Glutamatergic neuron (in vitro differentiated cells): ENCODE data around the gene LRRC10. TPM values are rescaled to one million over a fixed set of nuclear protein-coding genes. Genes with fewer than 3 reads are reported as not detected.

ENCODE experiments used
- DNase-seq: peaks from one replicate; pipeline ENCODE4 v3.0.0; 2022
- H3K27ac Mint-ChIP-seq: one replicate; pipeline ENCODE4 v1.8.0; 2020; ENCODE audit warnings: mild to moderate bottlenecking, mixed read lengths, inconsistent platforms; ENCODE audit not compliant: unreplicated experiment
- H3K27me3 Mint-ChIP-seq: one replicate; pipeline ENCODE4 v1.8.0; 2020; ENCODE audit warnings: mild to moderate bottlenecking, moderate library complexity, mixed read lengths, inconsistent platforms; ENCODE audit not compliant: unreplicated experiment
- H3K36me3 Mint-ChIP-seq: one replicate; pipeline ENCODE4 v1.8.0; 2020; ENCODE audit warnings: mild to moderate bottlenecking, mixed read lengths, inconsistent platforms; ENCODE audit not compliant: unreplicated experiment
- H3K4me1 Mint-ChIP-seq: one replicate; pipeline ENCODE4 v1.8.0; 2020; ENCODE audit warnings: mild to moderate bottlenecking, low read depth, mixed read lengths, inconsistent platforms; ENCODE audit not compliant: unreplicated experiment
- H3K4me3 Mint-ChIP-seq: one replicate; pipeline ENCODE4 v1.8.0; 2020; ENCODE audit warnings: mild to moderate bottlenecking, mixed read lengths, inconsistent platforms; ENCODE audit not compliant: unreplicated experiment
- H3K9me3 Mint-ChIP-seq: one replicate; pipeline ENCODE4 v1.8.0; 2020; ENCODE audit warnings: mild to moderate bottlenecking, moderate library complexity, mixed read lengths, inconsistent platforms; ENCODE audit not compliant: unreplicated experiment
- total RNA-seq: library from RNA; stranded (reverse); fragmentation: NEBNext Ultra II Directional; extraction: Animal tissue kit (Norgen Biotek cat#: 25700); gene quantifications from one replicate; pipeline ENCODE4 v1.2.1, GENCODE V29; 2021; ENCODE audit not compliant: unreplicated experiment
- TF ChIP-seq, protein P1 (sequence below): fragments of 200-600 bp; sonication (generic); IDR thresholded peaks from one replicate; pipeline ENCODE4 v1.5.0; 2021; ENCODE audit not compliant: partially characterized antibody, unreplicated experiment

The LRRC10 gene
- total RNA-seq, 1 donor from 2014 or later: not detected

DNA sequence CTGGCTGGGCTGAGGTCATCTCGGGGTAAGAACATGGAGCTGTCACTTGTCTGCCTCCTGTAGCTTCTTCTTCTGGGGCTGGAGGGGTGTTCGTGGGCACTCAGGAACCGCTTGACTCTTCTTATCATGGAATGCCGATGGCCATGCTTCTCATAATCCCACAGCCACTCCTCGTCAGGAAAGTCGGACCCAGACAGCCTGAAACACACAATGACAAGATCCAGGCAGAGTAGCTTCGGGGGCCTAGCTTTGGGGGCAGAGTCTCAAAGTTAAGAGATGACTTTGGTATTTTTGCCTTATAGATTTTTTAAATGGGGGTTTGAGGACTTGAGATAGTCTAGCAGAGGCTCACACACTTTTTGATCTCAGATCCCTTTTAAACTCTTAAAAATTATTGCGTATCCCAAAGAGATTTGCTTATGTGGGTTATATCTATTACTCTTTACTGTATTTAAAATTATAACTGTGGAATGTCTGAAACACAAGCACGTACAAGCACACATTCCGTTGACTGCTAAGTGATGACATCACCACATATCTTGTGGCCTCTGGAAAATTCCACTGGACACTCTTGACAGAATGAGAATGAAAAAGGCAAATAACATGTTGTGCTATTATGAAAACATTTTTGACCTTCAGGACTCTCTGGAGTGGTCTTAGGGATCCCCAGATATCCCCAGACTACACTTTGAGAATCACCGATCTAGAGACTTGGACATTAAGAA is 45.1 kb upstream of the LRRC10 start:
- Mint-ChIP-seq H3K9me3 (peaks cover 2% of the 10 kb centered on the region), H3K27ac (no peak overlapping the region), H3K4me3 (no peak overlapping the region), H3K4me1 (no peaks in the 10 kb centered on the region), H3K36me3 (no peaks in the 10 kb centered on the region), H3K27me3 (no peaks in the 10 kb centered on the region)
- TF ChIP-seq, protein P1, sequence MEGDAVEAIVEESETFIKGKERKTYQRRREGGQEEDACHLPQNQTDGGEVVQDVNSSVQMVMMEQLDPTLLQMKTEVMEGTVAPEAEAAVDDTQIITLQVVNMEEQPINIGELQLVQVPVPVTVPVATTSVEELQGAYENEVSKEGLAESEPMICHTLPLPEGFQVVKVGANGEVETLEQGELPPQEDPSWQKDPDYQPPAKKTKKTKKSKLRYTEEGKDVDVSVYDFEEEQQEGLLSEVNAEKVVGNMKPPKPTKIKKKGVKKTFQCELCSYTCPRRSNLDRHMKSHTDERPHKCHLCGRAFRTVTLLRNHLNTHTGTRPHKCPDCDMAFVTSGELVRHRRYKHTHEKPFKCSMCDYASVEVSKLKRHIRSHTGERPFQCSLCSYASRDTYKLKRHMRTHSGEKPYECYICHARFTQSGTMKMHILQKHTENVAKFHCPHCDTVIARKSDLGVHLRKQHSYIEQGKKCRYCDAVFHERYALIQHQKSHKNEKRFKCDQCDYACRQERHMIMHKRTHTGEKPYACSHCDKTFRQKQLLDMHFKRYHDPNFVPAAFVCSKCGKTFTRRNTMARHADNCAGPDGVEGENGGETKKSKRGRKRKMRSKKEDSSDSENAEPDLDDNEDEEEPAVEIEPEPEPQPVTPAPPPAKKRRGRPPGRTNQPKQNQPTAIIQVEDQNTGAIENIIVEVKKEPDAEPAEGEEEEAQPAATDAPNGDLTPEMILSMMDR: no peak
- DNase-seq: no peak

DNA sequence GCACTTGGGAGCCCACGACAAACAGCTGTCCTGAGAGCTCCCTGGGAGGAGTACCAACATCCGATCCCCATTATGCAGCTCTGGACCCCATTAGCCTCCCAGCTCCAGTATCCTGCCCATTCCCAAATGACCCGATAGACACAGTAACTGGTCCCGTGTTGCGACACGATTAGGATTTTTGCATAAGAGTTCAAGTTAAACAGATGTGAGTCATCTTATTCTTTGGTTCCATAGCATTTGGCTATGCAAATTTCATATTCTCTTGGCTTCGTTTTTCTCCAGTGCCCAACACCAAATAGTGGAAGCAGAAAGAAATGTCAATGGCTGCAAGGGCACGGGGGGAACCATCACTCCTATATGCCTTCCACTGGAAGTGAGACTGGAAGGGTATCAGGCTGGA is 43.0 kb upstream of the LRRC10 start:
- no peak for DNase-seq
- Mint-ChIP-seq H3K9me3 (peaks cover 4% of the 10 kb centered on the region), H3K27ac (no peak overlapping the region), H3K4me3 (no peak overlapping the region), H3K27me3 (no peaks in the 10 kb centered on the region), H3K4me1 (no peaks in the 10 kb centered on the region), H3K36me3 (no peaks in the 10 kb centered on the region)
- TF ChIP-seq, protein P1: no peak

DNA sequence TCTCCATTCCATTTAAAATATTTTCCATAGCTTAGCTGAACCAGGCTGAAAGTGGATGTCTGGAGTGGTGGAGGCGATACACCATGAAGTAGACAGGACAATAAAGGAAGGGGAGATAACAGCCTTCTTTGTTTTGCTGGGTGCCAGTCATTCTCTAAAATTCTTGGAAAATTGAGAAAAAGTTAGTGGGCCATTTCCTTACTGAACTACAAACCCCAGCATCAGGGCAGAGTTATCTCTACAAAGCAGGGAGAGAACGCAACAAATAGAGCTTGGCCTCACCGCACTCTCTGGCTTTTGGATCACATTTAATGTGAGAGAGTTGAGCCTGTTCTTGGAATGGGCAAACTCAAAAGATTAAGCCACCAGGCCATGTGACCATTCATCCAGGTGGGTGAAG is 41.2 kb upstream of the LRRC10 start:
- H3K27me3 Mint-ChIP-seq: no peaks in the 10 kb centered on the region
- TF ChIP-seq, protein P1: no peak
- no peak overlapping the region for H3K4me3 Mint-ChIP-seq
- DNase-seq: no peak
- H3K27ac Mint-ChIP-seq: no peak overlapping the region
- H3K9me3 Mint-ChIP-seq: peaks cover 3% of the 10 kb centered on the region
- H3K4me1 Mint-ChIP-seq: no peaks in the 10 kb centered on the region
- H3K36me3 Mint-ChIP-seq: no peaks in the 10 kb centered on the region

- Mint-ChIP-seq H3K27me3 (no peaks in the 10 kb centered on the region), H3K27ac (no peak overlapping the region), H3K36me3 (no peaks in the 10 kb centered on the region), H3K4me1 (no peaks in the 10 kb centered on the region), H3K4me3 (no peak overlapping the region), H3K9me3 (peaks cover 3% of the 10 kb centered on the region)
- DNase-seq: no peak
- TF ChIP-seq, protein P1: no peak
Observed at GRCh38 chr12:69649529-69649928, 38.8 kb upstream of the LRRC10 start.

GRCh38 chr12:69648476-69648875 is 37.8 kb upstream of the LRRC10 start:
- no peaks in the 10 kb centered on the region for H3K4me1 Mint-ChIP-seq
- no peak overlapping the region for H3K27ac Mint-ChIP-seq
- H3K4me3 Mint-ChIP-seq: no peak overlapping the region
- H3K27me3 Mint-ChIP-seq: no peaks in the 10 kb centered on the region
- peaks cover 3% of the 10 kb centered on the region for H3K9me3 Mint-ChIP-seq
- TF ChIP-seq, protein P1: no peak
- no peak for DNase-seq
- no peaks in the 10 kb centered on the region for H3K36me3 Mint-ChIP-seq
